GM23338 (cell line): ENCODE measurements around the gene TMEM271.
"Not testable (repeated sequence)": the region's sequence is repeated elsewhere in the genome, so short reads cannot be mapped to it uniquely, and the experiment has no call there.

Experiments used
- CREB1 ChIP-seq: fragments of 250-450 bp; sonication (Bioruptor Pico); IDR thresholded peaks from 2 replicates; pipeline ENCODE4 v1.5.0; 2020; ENCODE audit warnings: low read depth, mild to moderate bottlenecking, moderate library complexity
- CTCF ChIP-seq, 2 experiments: fragments of 200-600 bp in 1 of 2; sonication (generic) in 1 of 2; conservative IDR thresholded peaks; 2 replicates each; pipeline versions ENCODE4 v1.5.1 to v1.6.1; 2016 to 2017; ENCODE audit warnings: antibody characterized with exemption in 2 of 2, low read depth in 2 of 2, mild to moderate bottlenecking in 2 of 2, moderate library complexity in 1 of 2
- ETS1 ChIP-seq: IDR thresholded peaks from 2 replicates; pipeline ENCODE4 v1.6.1; 2016; ENCODE audit warnings: antibody characterized with exemption
- EZH2 ChIP-seq: fragments of 200-600 bp; sonication (generic); IDR thresholded peaks from one replicate; pipeline ENCODE4 v1.8.0; 2017; ENCODE audit warnings: antibody characterized with exemption, mild to moderate bottlenecking, low read depth; ENCODE audit not compliant: unreplicated experiment
- EZH2phosphoT487 ChIP-seq: fragments of 200-600 bp; sonication (generic); IDR thresholded peaks from one replicate; pipeline ENCODE4 v1.8.1; 2018; ENCODE audit warnings: antibody characterized with exemption; ENCODE audit not compliant: unreplicated experiment
- JUNB ChIP-seq: IDR thresholded peaks from one replicate; pipeline ENCODE4 v1.6.1; 2016; ENCODE audit warnings: antibody characterized with exemption; ENCODE audit not compliant: unreplicated experiment
- NANOG ChIP-seq: IDR thresholded peaks from 2 replicates; pipeline ENCODE4 v1.6.1; 2016; ENCODE audit warnings: antibody characterized with exemption, borderline replicate concordance
- POLR2AphosphoS5 ChIP-seq: IDR thresholded peaks from 2 replicates; pipeline ENCODE4 v1.6.1; 2016; ENCODE audit warnings: antibody characterized with exemption, low read depth
- REST ChIP-seq: IDR thresholded peaks from one replicate; pipeline ENCODE4 v1.6.1; 2018; ENCODE audit warnings: antibody characterized with exemption; ENCODE audit not compliant: unreplicated experiment
- STAT1 ChIP-seq: IDR thresholded peaks from one replicate; pipeline ENCODE4 v1.6.1; 2016; ENCODE audit warnings: antibody characterized with exemption; ENCODE audit not compliant: unreplicated experiment
- ZNF114 ChIP-seq: fragments of 250-450 bp; sonication (Bioruptor Pico); IDR thresholded peaks from 2 replicates; pipeline ENCODE4 v1.5.0; 2020; ENCODE audit warnings: mild to moderate bottlenecking, moderate library complexity
- ZNF331 ChIP-seq: fragments of 250-450 bp; sonication (Bioruptor Pico); IDR thresholded peaks from 2 replicates; pipeline ENCODE4 v1.5.0; 2020; ENCODE audit warnings: low read depth, mild to moderate bottlenecking, moderate library complexity

GRCh38 chr4:550268-550667 is 25.8 kb downstream of the TMEM271 start:
- not testable (repeated sequence) for TF ChIP-seq CTCF (conservative IDR thresholded peaks at IDR 0.05; ENCODE audit: low read depth in 2 of 2); POLR2AphosphoS5; REST; EZH2; CREB1 (CRISPR knock-in tag); JUNB; ZNF331 (CRISPR knock-in tag); EZH2phosphoT487; STAT1; ZNF114 (CRISPR knock-in tag); ETS1; NANOG
